IPS-18c (cell line): ENCODE results near the gene VTN.
"Not testable (repeated sequence)": the region's sequence is repeated elsewhere in the genome, so short reads cannot be mapped to it uniquely, and the experiment has no call there.

Experiments used
- H3K4me3 ChIP-seq: 2 replicates; pipeline ENCODE4 v1.7.0; 2013; ENCODE audit warnings: low read depth, mild to moderate bottlenecking, low read length, moderate library complexity; ENCODE audit not compliant: insufficient read depth
- H3K9me3 ChIP-seq: one replicate; pipeline ENCODE4 v1.6.1; 2013; ENCODE audit warnings: mild to moderate bottlenecking, low read length, moderate library complexity; ENCODE audit not compliant: control insufficient read depth, insufficient read depth

Gene VTN

GRCh38 chr17:28357061-28357900 is 12.8 kb downstream of the VTN start, which contains the start of gene POLDIP2:
Gene POLDIP2 (minus strand): TSS chr17:28357527. CDS start chr17:28357448, 79 bp downstream.
- Histone ChIP-seq H3K4me3 (peak within 1 kb of the TSS; percentile 99), H3K9me3 (no peaks in the 10 kb centered on the region)

GRCh38 chr17:28350271-28350670 is 19.8 kb downstream of the VTN start:
- Histone ChIP-seq H3K9me3 (no peaks in the 10 kb centered on the region), H3K4me3 (no peak overlapping the region)

- no peaks in the 10 kb centered on the region for H3K9me3 ChIP-seq
- H3K4me3 ChIP-seq: no peak overlapping the region
Observed at GRCh38 chr17:28348979-28349378, 21.1 kb downstream of the VTN start.

GRCh38 chr17:28347261-28347891 is 22.7 kb downstream of the VTN start:
- H3K4me3 ChIP-seq: no peak overlapping the region

GRCh38 chr17:28346746-28347246 is 23.3 kb downstream of the VTN start:
- no peak overlapping the region for H3K4me3 ChIP-seq
- no peaks in the 10 kb centered on the region for H3K9me3 ChIP-seq

More at GRCh38 chr17:28347261-28347891, 22.7 kb downstream of the VTN start:
- H3K9me3 ChIP-seq: no peaks in the 10 kb centered on the region

GRCh38 chr17:28346199-28346580 is 23.9 kb downstream of the VTN start:
- Histone ChIP-seq H3K9me3 (no peaks in the 10 kb centered on the region), H3K4me3 (no peak overlapping the region)

GRCh38 chr17:28345419-28346198 is 24.5 kb downstream of the VTN start:
- Histone ChIP-seq H3K9me3 (no peaks in the 10 kb centered on the region), H3K4me3 (no peak overlapping the region)

- H3K4me3 ChIP-seq: no peak overlapping the region
- H3K9me3 ChIP-seq: no peaks in the 10 kb centered on the region
Observed at GRCh38 chr17:28344435-28344901, 25.6 kb downstream of the VTN start.

GRCh38 chr17:28344011-28344410 is 26.1 kb downstream of the VTN start:
- H3K4me3 ChIP-seq: no peak overlapping the region

GRCh38 chr17:28343491-28343932 is 26.6 kb downstream of the VTN start:
- Histone ChIP-seq H3K4me3 (no peak overlapping the region), H3K9me3 (no peaks in the 10 kb centered on the region)

More at GRCh38 chr17:28344011-28344410, 26.1 kb downstream of the VTN start:
- H3K9me3 ChIP-seq: no peaks in the 10 kb centered on the region

GRCh38 chr17:28342313-28342712 is 27.8 kb downstream of the VTN start:
- Histone ChIP-seq H3K4me3 (no peak overlapping the region), H3K9me3 (no peaks in the 10 kb centered on the region)

GRCh38 chr17:28341516-28341915 is 28.6 kb downstream of the VTN start:
- H3K9me3 ChIP-seq: no peaks in the 10 kb centered on the region
- H3K4me3 ChIP-seq: no peak overlapping the region

GRCh38 chr17:28340374-28340773 is 29.7 kb downstream of the VTN start:
- H3K4me3 ChIP-seq: no peak overlapping the region

GRCh38 chr17:28339431-28339830 is 30.7 kb downstream of the VTN start:
- H3K4me3 ChIP-seq: no peak overlapping the region
- H3K9me3 ChIP-seq: no peaks in the 10 kb centered on the region

More at GRCh38 chr17:28340374-28340773, 29.7 kb downstream of the VTN start:
- no peaks in the 10 kb centered on the region for H3K9me3 ChIP-seq

- H3K4me3 ChIP-seq, H3K9me3 ChIP-seq: not testable (repeated sequence)
Observed at GRCh38 chr17:28338769-28339212, 31.3 kb downstream of the VTN start.

GRCh38 chr17:28338056-28338768 is 31.9 kb downstream of the VTN start:
- no peak overlapping the region for H3K4me3 ChIP-seq
- H3K9me3 ChIP-seq: no peaks in the 10 kb centered on the region
